BJ (cell line): ENCODE results near the gene CACNG3. TPM values are rescaled to one million over a fixed set of nuclear protein-coding genes. Genes with fewer than 3 reads are reported as not detected.

Source experiments
- CTCF ChIA-PET: fragments of 350-600 bp; formaldehyde crosslinking; extraction: SDS; loops from one replicate; lab custom pipeline; 2021; ENCODE audit warnings: antibody characterized with exemption, inconsistent platforms; lab: Yijun Ruan, JAX
- POLR2A ChIA-PET: fragments of 300-600 bp; sonication (Branson Sonifier 250); formaldehyde crosslinking; extraction: SDS; loops from one replicate; lab custom pipeline; 2021; ENCODE audit warnings: antibody characterized with exemption; lab: Charles Lee
- DNase-seq: peaks from one replicate; pipeline ENCODE4 v3.0.0-alpha.2; 2011; ENCODE audit warnings: low read depth
- H3K27me3 ChIP-seq: 2 replicates; pipeline ENCODE4 v1.6.0; 2011; ENCODE audit warnings: low read length; ENCODE audit not compliant: control insufficient read depth, insufficient read depth
- H3K36me3 ChIP-seq: 2 replicates; pipeline ENCODE4 v1.5.1; 2011; ENCODE audit warnings: low read length; ENCODE audit not compliant: control insufficient read depth, insufficient read depth
- H3K4me3 ChIP-seq: 2 replicates; pipeline ENCODE4 v1.5.1; 2011; ENCODE audit warnings: low read depth, mild to moderate bottlenecking, control low read depth, low read length
- polyA plus RNA-seq: library from polyadenylated mRNA; depleted of rRNA; stranded (reverse); fragments of >200 nt; gene quantifications from 2 replicates; pipeline ENCODE4 v1.2.3, GENCODE V29; 2011
- TF ChIP-seq, protein P1 (sequence below): IDR thresholded peaks from 2 replicates; pipeline ENCODE4 v1.5.1; 2011; ENCODE audit warnings: low read depth, mild to moderate bottlenecking, control low read depth, inconsistent platforms, low read length, moderate library complexity; ENCODE audit not compliant: insufficient read depth

The CACNG3 gene
- polyA plus RNA-seq, 1 experiment = not detected

DNA sequence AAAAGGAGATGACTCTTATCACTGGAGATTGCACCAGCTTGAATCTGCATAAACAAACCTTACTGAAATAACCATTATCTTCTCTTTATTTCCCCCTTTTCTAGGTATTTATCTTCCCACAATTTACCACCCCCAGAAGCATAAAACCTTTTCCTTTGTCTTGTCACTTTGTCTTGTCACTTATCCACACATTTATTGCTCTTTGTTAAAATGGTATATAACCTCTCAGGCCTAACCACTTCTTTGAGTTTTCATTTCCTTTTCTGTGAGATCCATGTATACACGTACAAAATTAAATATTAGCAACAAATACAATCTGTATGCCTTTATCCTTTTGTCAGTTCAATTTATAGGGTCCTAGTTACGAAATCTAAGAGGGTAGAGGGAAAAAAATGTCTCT is 122.9 kb downstream of the CACNG3 start:
- Histone ChIP-seq H3K27me3 (no peaks in the 10 kb centered on the region), H3K36me3 (no peaks in the 10 kb centered on the region), H3K4me3 (no peak overlapping the region)
- POLR2A ChIA-PET = no interaction called here
- TF ChIP-seq, protein P1, sequence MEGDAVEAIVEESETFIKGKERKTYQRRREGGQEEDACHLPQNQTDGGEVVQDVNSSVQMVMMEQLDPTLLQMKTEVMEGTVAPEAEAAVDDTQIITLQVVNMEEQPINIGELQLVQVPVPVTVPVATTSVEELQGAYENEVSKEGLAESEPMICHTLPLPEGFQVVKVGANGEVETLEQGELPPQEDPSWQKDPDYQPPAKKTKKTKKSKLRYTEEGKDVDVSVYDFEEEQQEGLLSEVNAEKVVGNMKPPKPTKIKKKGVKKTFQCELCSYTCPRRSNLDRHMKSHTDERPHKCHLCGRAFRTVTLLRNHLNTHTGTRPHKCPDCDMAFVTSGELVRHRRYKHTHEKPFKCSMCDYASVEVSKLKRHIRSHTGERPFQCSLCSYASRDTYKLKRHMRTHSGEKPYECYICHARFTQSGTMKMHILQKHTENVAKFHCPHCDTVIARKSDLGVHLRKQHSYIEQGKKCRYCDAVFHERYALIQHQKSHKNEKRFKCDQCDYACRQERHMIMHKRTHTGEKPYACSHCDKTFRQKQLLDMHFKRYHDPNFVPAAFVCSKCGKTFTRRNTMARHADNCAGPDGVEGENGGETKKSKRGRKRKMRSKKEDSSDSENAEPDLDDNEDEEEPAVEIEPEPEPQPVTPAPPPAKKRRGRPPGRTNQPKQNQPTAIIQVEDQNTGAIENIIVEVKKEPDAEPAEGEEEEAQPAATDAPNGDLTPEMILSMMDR = no peak
- CTCF ChIA-PET = no interaction called here
- DNase-seq = no peak

DNA sequence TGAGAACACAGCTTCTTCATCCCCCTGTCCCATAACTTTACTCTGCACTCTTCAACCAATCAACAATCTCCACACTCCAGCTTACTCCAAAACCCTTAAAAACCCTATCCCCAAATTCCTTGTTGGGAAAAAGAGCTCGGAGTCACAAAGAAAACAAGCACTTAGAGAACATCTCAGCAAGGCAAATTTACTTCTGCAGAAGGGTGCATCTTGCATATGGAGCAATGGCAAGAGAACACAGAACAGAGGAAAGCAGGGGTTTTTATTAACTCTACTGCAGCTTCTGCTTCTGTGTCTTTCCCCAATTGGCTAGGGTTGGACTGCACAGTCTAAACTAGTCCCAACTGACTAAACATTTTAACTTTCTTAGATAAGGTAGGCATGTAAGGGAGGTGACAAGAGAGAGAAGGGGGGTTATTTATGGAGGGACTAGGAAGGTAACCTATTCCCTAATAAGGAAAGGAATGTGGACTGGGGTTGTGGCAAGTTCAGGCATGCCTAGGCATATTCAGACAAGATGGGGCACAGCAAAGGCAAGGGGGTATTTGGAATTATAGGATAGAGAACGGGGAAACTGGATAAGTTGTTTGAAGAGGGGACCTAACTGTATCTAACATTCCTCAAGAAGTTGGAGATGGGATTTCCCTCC is 125.5 kb downstream of the CACNG3 start:
- H3K4me3 ChIP-seq = no peak overlapping the region
- ChIA-PET POLR2A (no interaction called here), CTCF (no interaction called here)
- H3K27me3 ChIP-seq = no peaks in the 10 kb centered on the region
- no peak for DNase-seq
- H3K36me3 ChIP-seq = no peaks in the 10 kb centered on the region
- TF ChIP-seq, protein P1 = no peak

DNA sequence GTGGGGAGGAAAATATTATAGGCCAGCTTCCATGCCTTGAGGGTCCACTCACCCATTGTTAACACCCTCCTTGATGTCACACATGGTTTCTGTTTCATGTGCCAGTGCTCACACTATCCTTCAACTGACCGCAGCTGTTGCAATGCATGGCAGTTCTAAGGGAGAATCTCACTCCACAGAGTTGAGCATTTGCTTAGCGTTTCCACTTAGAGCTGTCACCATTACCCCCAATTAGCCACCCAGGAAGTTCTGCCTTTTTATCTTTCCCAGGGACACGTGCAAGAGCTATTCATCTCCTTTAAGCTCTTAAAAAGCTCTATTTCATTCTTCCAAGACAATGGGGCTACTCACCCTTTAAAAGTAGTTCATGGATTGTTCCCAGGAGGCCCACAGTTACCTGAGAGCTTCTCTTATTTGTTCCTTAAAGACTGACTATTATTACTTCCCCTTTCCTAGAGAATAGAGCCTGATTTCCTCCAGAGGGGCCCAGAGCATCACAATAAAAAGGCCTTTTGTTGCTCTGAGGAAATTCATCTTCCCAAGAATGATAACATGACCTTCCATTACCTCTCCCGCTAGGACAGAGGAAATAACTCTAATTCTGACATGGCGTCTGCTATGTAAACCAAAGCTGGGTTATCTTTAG is 126.8 kb downstream of the CACNG3 start:
- no peak for DNase-seq
- POLR2A ChIA-PET = no interaction called here
- CTCF ChIA-PET = no interaction called here
- Histone ChIP-seq H3K27me3 (no peaks in the 10 kb centered on the region), H3K36me3 (no peaks in the 10 kb centered on the region), H3K4me3 (no peak overlapping the region)
- TF ChIP-seq, protein P1 = no peak

DNA sequence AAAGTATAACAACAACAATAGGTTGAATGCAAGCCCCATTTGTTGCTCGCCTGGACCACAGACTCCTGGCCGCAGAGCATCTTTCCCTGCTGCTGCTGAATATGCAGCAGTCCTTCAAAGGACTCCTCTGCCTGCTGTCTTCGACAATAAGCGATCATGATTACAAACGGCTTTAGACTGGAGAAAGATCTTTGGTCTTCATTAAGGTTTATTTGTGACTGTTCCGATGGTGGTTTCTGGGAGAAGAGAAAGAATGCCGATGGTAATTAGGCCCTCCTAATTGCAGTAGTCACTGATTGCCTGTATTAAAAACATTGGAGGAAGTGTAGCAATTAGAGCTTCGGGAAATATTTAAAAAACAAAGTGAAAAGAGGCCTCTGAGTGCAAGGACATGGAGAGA is 138.2 kb downstream of the CACNG3 start:
- DNase-seq = no peak
- TF ChIP-seq, protein P1 = no peak
- CTCF ChIA-PET = no interaction called here

DNA sequence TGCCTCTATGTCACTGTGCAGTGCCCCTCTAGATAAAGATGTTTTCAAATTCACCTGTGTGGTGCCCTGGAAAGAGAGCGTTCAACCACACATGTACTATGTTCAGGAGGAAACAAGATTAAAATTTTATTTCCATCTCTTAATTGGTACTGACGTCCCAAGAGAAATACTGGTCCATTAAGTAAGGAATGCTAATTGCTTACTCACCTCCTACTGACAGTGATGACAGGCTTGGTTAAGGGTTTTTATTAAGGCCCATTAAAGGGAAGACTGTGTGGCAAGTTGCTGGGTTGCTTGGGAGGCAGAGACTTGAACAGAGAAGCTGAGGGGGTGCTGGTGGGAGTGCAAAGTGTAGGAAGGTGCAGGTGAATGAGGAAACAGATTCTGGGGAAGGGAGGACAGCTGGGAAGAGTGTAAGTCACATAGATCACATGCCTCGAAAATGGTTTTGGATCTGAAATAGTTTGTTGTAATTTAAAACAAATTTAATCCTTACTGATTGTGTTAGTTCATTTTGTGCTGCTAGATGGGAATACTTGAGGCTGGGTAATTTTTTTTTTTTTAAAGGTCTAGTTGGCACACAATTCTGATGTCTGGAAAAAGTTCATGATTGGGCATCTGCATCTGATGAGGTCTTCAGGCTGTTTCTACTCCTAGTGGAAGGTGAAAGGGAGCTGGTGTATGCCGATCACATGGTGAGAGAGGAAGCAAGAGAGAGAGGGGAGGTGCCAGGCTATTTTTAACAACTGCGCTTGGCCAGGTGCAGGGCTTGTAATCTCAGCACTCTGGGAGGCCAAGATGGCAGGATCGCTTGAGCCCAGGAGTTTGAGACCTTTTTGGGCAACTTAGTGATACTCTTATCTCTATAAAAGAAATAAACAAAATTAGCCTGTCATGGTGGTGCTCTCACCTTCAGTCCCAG is 140.5 kb downstream of the CACNG3 start:
- no peaks in the 10 kb centered on the region for H3K27me3 ChIP-seq
- TF ChIP-seq, protein P1 = no peak
- CTCF ChIA-PET = no interaction called here
- H3K4me3 ChIP-seq = no peak overlapping the region
- POLR2A ChIA-PET = no interaction called here
- no peak for DNase-seq
- no peaks in the 10 kb centered on the region for H3K36me3 ChIP-seq

More for the DNA sequence above, 138.2 kb downstream of the CACNG3 start:
- Histone ChIP-seq H3K36me3 (no peaks in the 10 kb centered on the region), H3K4me3 (no peak overlapping the region), H3K27me3 (no peaks in the 10 kb centered on the region)
- POLR2A ChIA-PET = no interaction called here
